Fibroblast of villous mesenchyme (primary cell): ENCODE data around the gene ADPRHL1. TPM values are rescaled to one million over a fixed set of nuclear protein-coding genes. Genes with fewer than 3 reads are reported as not detected.

Source experiments
- DNase-seq: peaks from one replicate; pipeline ENCODE4 v3.0.0-alpha.2; 2010; ENCODE audit warnings: low read depth
- H3K4me3 ChIP-seq: 2 replicates; pipeline ENCODE4 v1.5.1; 2011; ENCODE audit warnings: low read depth, mild to moderate bottlenecking, low read length
- CTCF ChIP-seq: IDR thresholded peaks from 2 replicates; pipeline ENCODE4 v1.5.1; 2012; ENCODE audit warnings: low read depth, mild to moderate bottlenecking, low read length; ENCODE audit not compliant: insufficient read depth
- total RNA-seq: library from RNA; depleted of rRNA; stranded (reverse); fragments of >200 nt; gene quantifications from 2 replicates; pipeline ENCODE4 v1.2.3, GENCODE V29; 2012

The ADPRHL1 gene
- total RNA-seq, 1 donor: 1.3 TPM

GRCh38 chr13:113427562-113428468, 25.5 kb downstream of the ADPRHL1 start:
- peak; percentile 53 for DNase-seq
- TF ChIP-seq CTCF: no peak
- no peak overlapping the region for H3K4me3 ChIP-seq

GRCh38 chr13:113426591-113426986, 26.7 kb downstream of the ADPRHL1 start:
- H3K4me3 ChIP-seq: no peak overlapping the region
- DNase-seq: no peak
- TF ChIP-seq CTCF: no peak

- DNase-seq: no peak
- no peak overlapping the region for H3K4me3 ChIP-seq
- no peak for TF ChIP-seq CTCF
These were observed 27.2 kb downstream of the ADPRHL1 start for GRCh38 chr13:113425941-113426590.

GRCh38 chr13:113423520-113424163, 29.6 kb downstream of the ADPRHL1 start:
- TF ChIP-seq CTCF: no peak
- DNase-seq: no peak
- H3K4me3 ChIP-seq: no peak overlapping the region

GRCh38 chr13:113422807-113423519, 30.3 kb downstream of the ADPRHL1 start:
- TF ChIP-seq CTCF: no peak
- no peak overlapping the region for H3K4me3 ChIP-seq

GRCh38 chr13:113421673-113422270, 31.5 kb downstream of the ADPRHL1 start:
- DNase-seq: peak; percentile 47
- no peak overlapping the region for H3K4me3 ChIP-seq
- no peak for TF ChIP-seq CTCF

More at GRCh38 chr13:113422807-113423519, 30.3 kb downstream of the ADPRHL1 start:
- no peak for DNase-seq
